Left kidney (tissue), 2 donors: ENCODE measurements around the gene PRKCZ. TPM values are rescaled to one million over a fixed set of nuclear protein-coding genes. Genes with fewer than 3 reads are reported as not detected.

Experiments
- DNase-seq: peaks from one replicate; pipeline ENCODE4 v3.0.0-alpha.2; 2013
- polyA plus RNA-seq: library from polyadenylated mRNA; unstranded; fragments of 120-200 nt; gene quantifications from one replicate; pipeline ENCODE4 v1.2.1, GENCODE V29; 2013; ENCODE audit not compliant: insufficient read length

The PRKCZ gene
- polyA plus RNA-seq, 1 donor: 29.7 TPM

- no peak for DNase-seq
These were observed 27.0 kb upstream of the PRKCZ start for GRCh38 chr1:2023187-2023586.

GRCh38 chr1:2024451-2024850 is 25.8 kb upstream of the PRKCZ start:
- no peak for DNase-seq

- DNase-seq: no peak
These were observed 25.3 kb upstream of the PRKCZ start for GRCh38 chr1:2024887-2025286.

GRCh38 chr1:2025491-2025981 is 24.7 kb upstream of the PRKCZ start:
- no peak for DNase-seq

GRCh38 chr1:2027961-2028583 is 22.1 kb upstream of the PRKCZ start:
- no peak for DNase-seq

DNA sequence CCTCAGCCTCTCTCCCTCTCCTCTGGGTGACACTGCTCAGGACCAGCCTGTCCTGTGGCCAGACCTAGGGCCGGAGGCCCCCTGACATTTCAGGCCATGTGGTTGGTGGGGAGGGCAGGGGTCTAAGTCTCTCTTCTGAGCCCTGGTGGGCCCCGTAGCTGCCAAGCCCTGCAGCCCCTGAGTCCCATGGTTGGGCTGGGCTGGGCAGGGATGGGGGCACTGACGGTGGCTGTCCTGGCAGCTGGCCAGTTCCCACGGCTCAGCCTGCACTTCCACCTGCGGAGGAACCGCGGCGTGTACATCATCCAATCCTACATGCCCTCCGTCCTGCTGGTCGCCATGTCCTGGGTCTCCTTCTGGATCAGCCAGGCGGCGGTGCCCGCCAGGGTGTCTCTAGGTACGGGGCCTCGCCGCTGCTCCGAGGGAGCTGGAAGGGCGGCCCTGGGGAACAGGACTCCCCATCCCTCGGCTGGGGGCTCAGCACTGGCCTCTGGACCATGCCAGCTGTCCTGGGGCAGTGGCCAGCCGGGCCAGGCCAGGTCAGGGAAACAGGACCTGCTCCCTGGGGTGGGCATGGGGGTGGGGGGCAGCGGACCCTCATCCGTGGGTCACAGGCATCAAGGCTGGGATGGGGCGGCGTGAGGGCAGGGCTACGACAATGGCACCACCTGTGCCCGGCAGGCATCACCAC is 21.2 kb upstream of the PRKCZ start:
- DNase-seq: no peak

GRCh38 chr1:2029561-2029960 is 20.6 kb upstream of the PRKCZ start:
- DNase-seq: no peak

- no peak for DNase-seq
These were observed 19.9 kb upstream of the PRKCZ start for GRCh38 chr1:2030076-2030871.

GRCh38 chr1:2031546-2032540 is 18.4 kb upstream of the PRKCZ start:
- no peak for DNase-seq

- DNase-seq: no peak
These were observed 17.5 kb upstream of the PRKCZ start for GRCh38 chr1:2032737-2033136.

GRCh38 chr1:2033165-2033564 is 17.0 kb upstream of the PRKCZ start:
- no peak for DNase-seq

- DNase-seq: no peak
These were observed 13.9 kb upstream of the PRKCZ start for GRCh38 chr1:2036287-2036686.

DNA sequence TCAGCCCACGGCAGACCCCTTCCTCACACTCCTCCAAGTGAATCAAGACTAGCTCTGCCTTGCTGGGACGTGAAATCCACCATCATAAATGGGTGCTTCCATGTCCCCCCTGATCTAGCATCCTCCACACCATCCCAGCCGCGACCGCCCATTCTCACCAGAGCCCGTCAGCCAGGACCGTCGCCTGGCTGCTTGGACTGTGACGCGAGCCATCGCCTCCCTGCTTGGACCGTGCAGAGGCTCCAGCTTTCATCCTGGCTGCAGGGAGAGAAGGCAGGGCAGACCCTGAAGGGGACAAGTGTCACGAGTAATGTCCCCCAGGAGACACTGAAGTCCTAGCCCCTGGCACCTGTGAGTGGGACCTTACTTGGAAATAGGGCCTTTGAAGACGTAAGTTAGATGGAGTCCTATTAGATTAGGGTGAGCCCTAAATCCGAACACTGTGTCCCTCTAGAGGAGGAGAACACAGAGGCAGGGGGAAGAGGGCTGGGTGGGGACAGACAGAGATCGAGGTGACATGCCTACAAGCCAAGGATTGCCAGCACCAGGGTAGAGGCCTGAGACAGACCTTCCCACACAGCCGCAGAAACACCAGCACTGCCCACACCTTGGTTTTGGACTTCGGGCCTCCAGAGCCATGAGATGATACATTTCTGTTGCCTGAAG is 12.8 kb upstream of the PRKCZ start:
- no peak for DNase-seq

GRCh38 chr1:2038229-2038628 is 12.0 kb upstream of the PRKCZ start:
- DNase-seq: no peak

- DNase-seq: no peak
These were observed 11.0 kb upstream of the PRKCZ start for GRCh38 chr1:2039251-2039650.

DNA sequence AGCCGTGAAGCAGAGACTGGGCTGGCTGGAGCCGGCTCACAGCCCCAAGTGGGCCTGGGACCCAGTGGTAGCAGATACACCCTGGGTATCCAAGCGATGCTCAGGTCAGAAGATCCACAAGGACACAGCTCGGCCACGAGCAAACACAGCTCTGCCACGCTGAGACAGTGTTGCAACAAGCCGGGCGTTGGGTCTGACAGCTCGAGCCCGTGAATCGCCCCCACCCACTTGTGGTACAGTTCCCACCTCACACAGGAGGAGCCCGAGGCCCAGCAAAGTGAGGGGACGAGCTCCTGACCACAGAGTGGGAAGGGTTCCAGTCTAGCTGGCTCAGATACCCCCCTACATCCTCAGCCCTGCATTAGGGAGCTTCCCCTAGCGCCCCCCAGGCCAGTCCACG is 8.9 kb upstream of the PRKCZ start:
- DNase-seq: no peak

DNA sequence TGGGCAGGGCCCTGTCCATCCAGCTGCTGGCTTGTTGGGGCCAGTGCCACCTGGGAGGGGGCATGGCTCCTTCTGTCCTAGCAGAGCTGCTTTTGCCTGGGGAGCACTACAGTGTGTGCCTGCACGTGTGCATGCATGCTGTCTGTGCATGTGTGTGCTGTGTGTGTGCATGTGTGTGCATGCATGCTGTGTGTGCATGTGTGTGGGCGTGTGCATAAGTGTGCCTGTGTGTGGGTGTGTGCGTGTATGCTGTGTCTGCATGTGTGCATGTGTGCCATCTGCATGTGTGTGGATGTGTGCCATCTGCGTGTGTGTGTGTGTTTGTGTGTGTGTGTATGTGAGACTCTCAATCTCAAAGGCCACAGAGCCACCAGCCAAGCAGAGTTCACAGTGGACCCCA is 8.3 kb upstream of the PRKCZ start:
- DNase-seq: no peak

DNA sequence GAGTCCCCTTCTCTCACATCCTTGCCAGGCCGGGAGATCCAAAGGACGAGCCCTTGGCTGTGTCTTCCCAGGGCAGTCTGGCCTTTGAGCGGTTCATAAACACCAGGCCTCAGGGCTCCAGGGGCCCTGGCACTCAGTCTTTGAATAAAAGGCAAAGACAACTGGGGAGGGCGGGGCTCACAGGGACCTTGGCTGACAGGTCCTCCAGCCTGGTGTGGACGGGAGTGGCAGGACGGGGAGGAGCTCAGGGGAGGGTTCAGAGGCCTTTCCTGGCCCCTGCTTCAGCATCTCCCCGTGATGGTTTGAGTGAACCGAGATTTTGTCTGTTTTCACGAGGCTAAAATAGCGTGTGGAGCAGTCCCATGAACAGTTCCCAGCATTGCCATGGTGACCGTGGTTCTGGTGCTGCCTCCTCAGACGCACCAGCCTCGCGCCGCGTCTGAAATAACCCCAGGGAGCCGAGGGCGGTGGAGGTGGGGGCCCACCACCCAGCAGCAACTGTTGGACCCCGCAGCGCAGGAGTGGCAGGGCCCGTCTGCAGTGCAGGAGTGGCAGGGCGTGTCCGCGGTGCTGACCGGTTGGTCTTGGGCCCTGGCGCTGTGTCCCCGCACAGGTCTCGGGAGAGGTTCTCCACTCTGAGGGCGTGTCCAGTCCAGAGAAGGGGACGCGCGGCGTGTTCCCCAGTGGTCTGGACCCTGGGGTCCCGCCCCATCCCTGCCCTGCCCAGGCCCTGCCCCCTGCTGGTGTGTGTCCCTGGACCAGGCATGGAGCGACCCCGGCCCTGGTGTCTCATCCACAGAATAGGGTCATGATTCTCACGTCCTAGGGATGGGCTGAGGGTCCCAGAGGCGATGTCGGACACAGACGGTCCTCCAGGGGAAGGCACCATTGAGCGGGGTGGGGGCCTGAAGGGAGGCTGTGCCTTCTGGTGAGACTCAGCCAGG is 7.1 kb upstream of the PRKCZ start:
- DNase-seq: no peak

DNA sequence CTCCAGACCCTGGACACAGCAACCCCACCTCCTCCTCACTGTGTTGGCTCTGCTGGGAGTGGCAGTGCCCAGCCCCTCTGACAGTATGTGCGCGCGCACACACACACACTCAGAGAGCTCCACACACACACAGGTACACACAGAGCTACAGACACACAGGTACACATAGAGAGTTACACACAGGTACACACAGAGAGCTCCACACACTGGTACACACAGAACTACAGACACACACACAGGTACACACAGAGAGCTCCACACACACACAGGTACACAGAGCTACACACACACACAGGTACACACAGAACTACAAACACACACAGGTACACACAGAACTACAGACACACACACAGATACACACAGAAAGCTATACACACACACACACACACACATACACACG is 6.3 kb upstream of the PRKCZ start:
- DNase-seq: no peak
